Measurements from ENCODE around the gene PLCB2. TPM values are rescaled to one million over a fixed set of nuclear protein-coding genes. Genes with fewer than 3 reads are reported as not detected.
A peak's percentile ranks its signal among the peaks of the same experiment; 100 is the strongest.

Gene PLCB2
- total and polyA plus RNA-seq, 8 donors = 3.5 to 12.5 (median 5.5) TPM

GRCh38 chr15:40289140-40289775, 18.5 kb downstream of the PLCB2 start:
- H3K4me1 ChIP-seq = peaks cover 12 to 34% (median 21%) of the 10 kb centered on the region in 4 donors
- intact Hi-C loops (cut with DNase I; ENCODE audit: low total_unique reads) = no loop called here
- DNase-seq = peak in 1 of 2 donors; percentile 80
- WGBS, 5 donors = 65 to 96% (median 76%) methylated on average over 6 of the region's 6 CpGs
- peaks cover 0 to 47% (median 0%) of the 10 kb centered on the region in 4 donors for H3K36me3 ChIP-seq
- H3K27me3 ChIP-seq = peaks cover 0 to 34% (median 14%) of the 10 kb centered on the region in 3 donors
- H3K9me3 ChIP-seq = no peaks in the 10 kb centered on the region
- H3K4me3 ChIP-seq = no peak overlapping the region
- no peak overlapping the region for H3K27ac ChIP-seq
- TF ChIP-seq, protein P1, sequence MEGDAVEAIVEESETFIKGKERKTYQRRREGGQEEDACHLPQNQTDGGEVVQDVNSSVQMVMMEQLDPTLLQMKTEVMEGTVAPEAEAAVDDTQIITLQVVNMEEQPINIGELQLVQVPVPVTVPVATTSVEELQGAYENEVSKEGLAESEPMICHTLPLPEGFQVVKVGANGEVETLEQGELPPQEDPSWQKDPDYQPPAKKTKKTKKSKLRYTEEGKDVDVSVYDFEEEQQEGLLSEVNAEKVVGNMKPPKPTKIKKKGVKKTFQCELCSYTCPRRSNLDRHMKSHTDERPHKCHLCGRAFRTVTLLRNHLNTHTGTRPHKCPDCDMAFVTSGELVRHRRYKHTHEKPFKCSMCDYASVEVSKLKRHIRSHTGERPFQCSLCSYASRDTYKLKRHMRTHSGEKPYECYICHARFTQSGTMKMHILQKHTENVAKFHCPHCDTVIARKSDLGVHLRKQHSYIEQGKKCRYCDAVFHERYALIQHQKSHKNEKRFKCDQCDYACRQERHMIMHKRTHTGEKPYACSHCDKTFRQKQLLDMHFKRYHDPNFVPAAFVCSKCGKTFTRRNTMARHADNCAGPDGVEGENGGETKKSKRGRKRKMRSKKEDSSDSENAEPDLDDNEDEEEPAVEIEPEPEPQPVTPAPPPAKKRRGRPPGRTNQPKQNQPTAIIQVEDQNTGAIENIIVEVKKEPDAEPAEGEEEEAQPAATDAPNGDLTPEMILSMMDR (IDR thresholded peaks at IDR 0.05) = no peak
- TF ChIP-seq POLR2A (IDR thresholded peaks at IDR 0.05) (no peak), POLR2AphosphoS5 (IDR thresholded peaks at IDR 0.05) (no peak), EP300 (IDR thresholded peaks at IDR 0.05) (no peak)

GRCh38 chr15:40287968-40288367, 19.8 kb downstream of the PLCB2 start:
- Histone ChIP-seq H3K27ac (no peak overlapping the region), H3K4me1 (peaks cover 17 to 45% (median 30%) of the 10 kb centered on the region in 4 donors), H3K27me3 (peaks cover 0 to 47% (median 25%) of the 10 kb centered on the region in 3 donors), H3K9me3 (no peaks in the 10 kb centered on the region), H3K36me3 (peaks cover 0 to 38% (median 0%) of the 10 kb centered on the region in 4 donors), H3K4me3 (no peak overlapping the region)
- 35 to 73% (median 62%) methylated on average over 3 to 4 of the region's 4 CpGs for WGBS, 5 donors
- intact Hi-C loops (cut with DNase I; ENCODE audit: low total_unique reads) = no loop called here
- DNase-seq = no peak
- TF ChIP-seq POLR2A (IDR thresholded peaks at IDR 0.05) (no peak), EP300 (IDR thresholded peaks at IDR 0.05) (no peak), POLR2AphosphoS5 (IDR thresholded peaks at IDR 0.05) (no peak)
- TF ChIP-seq, protein P1 (IDR thresholded peaks at IDR 0.05) = no peak

DNA sequence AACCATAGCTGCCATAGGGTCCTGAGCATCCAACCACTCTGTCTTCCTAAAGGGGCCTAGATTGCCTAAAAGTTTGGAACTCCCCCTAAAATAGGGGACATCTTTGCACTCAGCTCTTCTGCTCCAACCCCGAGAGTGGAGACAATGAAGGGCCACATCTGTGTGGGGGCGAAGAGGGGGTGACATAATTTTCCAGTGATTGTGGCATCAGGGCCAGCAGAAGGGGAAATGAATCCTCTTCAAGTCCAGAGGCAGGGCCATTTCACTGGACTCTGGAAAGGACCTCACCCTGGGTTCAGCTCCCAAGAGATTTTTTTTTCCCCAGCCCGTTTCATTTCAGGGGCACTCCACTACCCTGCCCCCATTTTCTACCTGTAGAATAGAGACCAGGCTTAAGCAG, 20.2 kb downstream of the PLCB2 start:
- no peak overlapping the region for H3K27ac ChIP-seq
- TF ChIP-seq POLR2A (IDR thresholded peaks at IDR 0.05) = no peak
- H3K4me3 ChIP-seq = no peak overlapping the region
- H3K9me3 ChIP-seq = no peaks in the 10 kb centered on the region
- peaks cover 0 to 50% (median 30%) of the 10 kb centered on the region in 3 donors for H3K27me3 ChIP-seq
- DNase-seq = no peak
- 82 to 95% (median 92%) methylated on average over 3 of the region's 3 CpGs for WGBS, 5 donors
- peaks cover 22 to 50% (median 34%) of the 10 kb centered on the region in 4 donors for H3K4me1 ChIP-seq
- peaks cover 0 to 37% (median 0%) of the 10 kb centered on the region in 4 donors for H3K36me3 ChIP-seq
- intact Hi-C loops (cut with DNase I; ENCODE audit: low total_unique reads) = no loop called here

GRCh38 chr15:40286794-40287193, 20.9 kb downstream of the PLCB2 start:
- TF ChIP-seq, protein P1 (IDR thresholded peaks at IDR 0.05) = no peak
- TF ChIP-seq EP300 (IDR thresholded peaks at IDR 0.05) (no peak), POLR2A (IDR thresholded peaks at IDR 0.05) (no peak), POLR2AphosphoS5 (IDR thresholded peaks at IDR 0.05) (no peak)
- Histone ChIP-seq H3K27ac (no peak overlapping the region), H3K36me3 (peaks cover 0 to 31% (median 0%) of the 10 kb centered on the region in 4 donors), H3K4me3 (no peak overlapping the region), H3K9me3 (no peaks in the 10 kb centered on the region), H3K27me3 (peaks cover 4 to 50% (median 33%) of the 10 kb centered on the region in 3 donors), H3K4me1 (peaks cover 29 to 57% (median 41%) of the 10 kb centered on the region in 4 donors)
- no peak for DNase-seq
- intact Hi-C loops (cut with DNase I; ENCODE audit: low total_unique reads) = no loop called here
- WGBS, 5 donors = 80 to 92% (median 82%) methylated on average over 2 to 7 of the region's 7 CpGs

DNA sequence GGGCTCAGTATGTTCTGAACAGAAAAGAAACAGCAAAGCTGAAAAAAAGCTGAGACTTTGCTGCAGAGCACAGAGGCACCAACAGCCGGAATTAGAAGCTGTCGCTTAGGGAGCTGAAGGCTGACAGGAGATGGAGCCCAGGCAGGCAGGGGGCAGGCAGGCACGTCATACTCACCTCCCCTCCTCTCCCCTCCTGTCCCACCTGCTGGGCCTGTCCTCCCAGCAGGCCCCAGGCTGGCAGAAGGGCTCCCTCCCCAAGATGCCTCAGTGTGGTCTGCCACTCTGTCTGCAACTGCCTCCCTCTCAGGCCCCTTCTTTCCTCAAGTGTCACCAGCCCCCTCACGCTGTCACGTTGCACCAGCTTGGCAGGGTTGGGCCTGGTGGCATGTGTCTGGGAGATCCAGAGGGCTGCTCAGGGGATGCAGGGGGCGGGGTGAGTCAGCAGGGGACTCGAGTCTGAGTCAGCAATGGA, 21.6 kb downstream of the PLCB2 start:
- Histone ChIP-seq H3K27ac (peak overlapping the region in 2 of 5 donors; percentile 9 to 43), H3K27me3 (peaks cover 10 to 51% (median 34%) of the 10 kb centered on the region in 3 donors), H3K36me3 (peaks cover 0 to 26% (median 0%) of the 10 kb centered on the region in 4 donors), H3K4me3 (no peak overlapping the region), H3K4me1 (peaks cover 29 to 57% (median 42%) of the 10 kb centered on the region in 4 donors), H3K9me3 (no peaks in the 10 kb centered on the region)
- DNase-seq = no peak
- WGBS, 5 donors = 83 to 92% (median 88%) methylated on average over 6 to 7 of the region's 7 CpGs
- intact Hi-C loops (cut with DNase I; ENCODE audit: low total_unique reads) = no loop called here
- TF ChIP-seq, protein P1 (IDR thresholded peaks at IDR 0.05) = no peak
- TF ChIP-seq POLR2AphosphoS5 (IDR thresholded peaks at IDR 0.05) (no peak), EP300 (IDR thresholded peaks at IDR 0.05) (no peak), POLR2A (IDR thresholded peaks at IDR 0.05) (no peak)
